ENCODE data around the gene BTAF1.
A peak's percentile ranks its signal among the peaks of the same experiment; 100 is the strongest.
"Not testable (repeated sequence)": the region's sequence is repeated elsewhere in the genome, so short reads cannot be mapped to it uniquely, and the experiment has no call there.

Gene BTAF1

DNA sequence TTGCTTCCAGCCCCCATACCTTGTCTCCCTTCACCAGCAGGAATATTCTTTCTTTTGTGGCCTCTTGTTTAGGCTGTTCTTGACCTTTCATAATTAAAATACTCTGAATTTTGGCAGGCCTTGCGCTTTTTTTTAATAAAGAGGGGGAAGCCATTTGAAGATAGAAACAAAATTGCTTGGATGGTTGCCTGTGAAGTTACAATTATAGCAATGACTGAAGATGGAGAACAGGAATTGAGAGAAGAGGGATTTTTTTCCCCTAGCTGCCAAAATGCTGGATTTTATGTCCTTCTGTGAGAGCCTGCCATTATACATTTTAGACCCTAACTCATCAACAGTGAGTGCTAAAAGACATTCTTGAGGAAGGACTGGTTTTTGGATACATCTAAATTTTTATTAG is 39.0 kb upstream of the BTAF1 start:
- no peak for DNase-seq (ENCODE audit: low read depth in 2 of 2)
- no peak overlapping the region for H3K4me3 ChIP-seq (replicated peaks in 1 of 2; ENCODE audit: low read depth in 2 of 2, low read length in 2 of 2)
- TF ChIP-seq, protein P1, sequence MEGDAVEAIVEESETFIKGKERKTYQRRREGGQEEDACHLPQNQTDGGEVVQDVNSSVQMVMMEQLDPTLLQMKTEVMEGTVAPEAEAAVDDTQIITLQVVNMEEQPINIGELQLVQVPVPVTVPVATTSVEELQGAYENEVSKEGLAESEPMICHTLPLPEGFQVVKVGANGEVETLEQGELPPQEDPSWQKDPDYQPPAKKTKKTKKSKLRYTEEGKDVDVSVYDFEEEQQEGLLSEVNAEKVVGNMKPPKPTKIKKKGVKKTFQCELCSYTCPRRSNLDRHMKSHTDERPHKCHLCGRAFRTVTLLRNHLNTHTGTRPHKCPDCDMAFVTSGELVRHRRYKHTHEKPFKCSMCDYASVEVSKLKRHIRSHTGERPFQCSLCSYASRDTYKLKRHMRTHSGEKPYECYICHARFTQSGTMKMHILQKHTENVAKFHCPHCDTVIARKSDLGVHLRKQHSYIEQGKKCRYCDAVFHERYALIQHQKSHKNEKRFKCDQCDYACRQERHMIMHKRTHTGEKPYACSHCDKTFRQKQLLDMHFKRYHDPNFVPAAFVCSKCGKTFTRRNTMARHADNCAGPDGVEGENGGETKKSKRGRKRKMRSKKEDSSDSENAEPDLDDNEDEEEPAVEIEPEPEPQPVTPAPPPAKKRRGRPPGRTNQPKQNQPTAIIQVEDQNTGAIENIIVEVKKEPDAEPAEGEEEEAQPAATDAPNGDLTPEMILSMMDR (IDR thresholded peaks at IDR 0.05; ENCODE audit: low read depth, low read length): no peak

DNA sequence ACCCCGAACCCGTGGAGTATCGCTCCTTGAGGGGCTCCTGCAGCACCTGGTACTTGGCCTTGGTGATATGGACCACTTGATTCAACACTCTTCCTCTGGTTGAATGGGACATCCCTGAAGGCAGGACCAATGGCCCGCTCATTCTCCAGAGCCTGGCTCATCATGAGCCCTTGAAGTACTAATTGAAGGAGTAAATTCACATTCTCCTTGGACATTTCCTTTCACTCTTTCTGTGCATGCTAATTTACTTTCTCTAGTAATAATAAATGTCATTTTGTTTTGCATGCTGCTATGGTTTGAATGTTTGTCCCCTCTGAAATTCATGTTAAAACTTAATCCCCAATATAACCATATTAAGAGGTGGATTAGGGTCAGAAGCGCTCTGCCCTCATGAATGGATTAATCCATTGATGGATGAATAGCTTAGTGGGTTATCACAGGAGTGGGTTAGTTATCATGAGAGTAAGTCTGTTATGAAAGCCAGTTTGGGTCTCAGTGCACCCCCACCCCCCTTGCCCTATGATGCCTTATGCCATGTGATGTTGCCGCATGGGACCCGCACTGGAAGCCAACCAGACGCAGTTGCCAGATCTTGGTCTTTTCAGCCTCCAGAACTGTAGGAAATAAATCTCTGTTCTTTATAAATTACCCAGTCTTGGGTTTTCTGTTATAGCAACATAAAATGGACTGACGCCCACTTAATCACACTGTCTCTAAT is 38.0 kb upstream of the BTAF1 start:
- TF ChIP-seq, protein P1 (IDR thresholded peaks at IDR 0.05; ENCODE audit: low read depth, low read length): no peak

DNA sequence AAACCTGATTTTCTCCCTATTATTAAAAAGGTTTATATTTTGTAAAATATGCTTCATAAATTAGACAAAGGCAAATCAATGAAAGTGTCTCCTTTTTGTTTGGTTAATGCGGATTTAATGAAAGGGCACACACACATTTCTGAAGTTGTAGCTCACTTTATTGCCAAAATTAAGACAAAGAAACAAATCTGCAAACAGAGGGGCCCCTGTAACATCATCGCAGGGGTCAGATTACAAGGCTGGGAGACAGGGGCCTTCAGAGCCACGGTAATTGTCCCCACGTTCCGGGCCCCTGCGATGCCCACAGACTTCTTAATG is 36.7 kb upstream of the BTAF1 start:
- DNase-seq (ENCODE audit: low read depth in 2 of 2): no peak
- TF ChIP-seq, protein P1 (IDR thresholded peaks at IDR 0.05; ENCODE audit: low read depth, low read length): no peak
- peak overlapping the region; percentile 45 to 56 for H3K4me3 ChIP-seq (replicated peaks in 1 of 2; ENCODE audit: low read depth in 2 of 2, low read length in 2 of 2)

More for the DNA sequence above, 38.0 kb upstream of the BTAF1 start:
- no peak overlapping the region for H3K4me3 ChIP-seq (replicated peaks in 1 of 2; ENCODE audit: low read depth in 2 of 2, low read length in 2 of 2)
- DNase-seq (ENCODE audit: low read depth in 2 of 2): no peak

DNA sequence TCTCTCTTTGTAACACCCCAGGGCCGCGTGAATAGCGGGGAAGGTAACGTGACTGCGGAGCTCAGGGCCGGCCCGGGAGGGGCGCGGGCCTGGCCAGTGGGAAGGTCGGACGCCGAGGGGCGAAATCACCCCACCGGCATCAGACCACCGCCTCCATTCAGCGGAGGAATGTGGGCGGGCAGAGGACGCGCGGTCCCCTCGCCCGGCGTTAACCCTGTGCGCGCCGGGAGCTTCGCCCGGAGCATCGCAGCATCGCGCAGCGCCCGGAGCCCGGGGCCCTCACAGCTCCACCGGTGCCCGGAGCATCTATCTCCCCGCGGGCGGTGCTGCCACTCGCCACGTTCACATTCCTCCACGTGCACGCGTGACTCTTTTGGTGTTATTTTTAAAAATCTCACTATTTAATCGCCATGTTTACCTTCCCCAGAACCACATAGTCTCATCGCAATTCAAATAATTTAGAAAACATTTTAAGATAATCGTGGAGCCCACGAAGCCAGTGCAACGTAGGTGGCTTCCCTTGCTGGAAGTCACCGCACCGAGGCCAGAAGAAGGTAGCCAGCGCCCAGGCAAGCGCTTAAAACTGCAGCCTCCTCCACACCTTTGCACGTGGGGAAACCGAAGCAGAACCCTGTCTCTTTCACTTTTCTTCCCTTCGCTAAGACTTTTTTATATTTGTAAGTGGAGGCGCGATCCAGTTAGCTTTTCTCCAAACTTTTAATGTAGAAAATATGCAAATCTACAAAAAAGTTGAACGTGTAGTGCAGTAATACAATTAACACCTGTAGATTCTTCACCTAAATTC is 36.1 kb upstream of the BTAF1 start:
- TF ChIP-seq, protein P1 (IDR thresholded peaks at IDR 0.05; ENCODE audit: low read depth, low read length): no peak
- peak; percentile 32 to 70 for DNase-seq (ENCODE audit: low read depth in 2 of 2)
- H3K4me3 ChIP-seq (replicated peaks in 1 of 2; ENCODE audit: low read depth in 2 of 2, low read length in 2 of 2): peak overlapping the region; percentile 45 to 56

DNA sequence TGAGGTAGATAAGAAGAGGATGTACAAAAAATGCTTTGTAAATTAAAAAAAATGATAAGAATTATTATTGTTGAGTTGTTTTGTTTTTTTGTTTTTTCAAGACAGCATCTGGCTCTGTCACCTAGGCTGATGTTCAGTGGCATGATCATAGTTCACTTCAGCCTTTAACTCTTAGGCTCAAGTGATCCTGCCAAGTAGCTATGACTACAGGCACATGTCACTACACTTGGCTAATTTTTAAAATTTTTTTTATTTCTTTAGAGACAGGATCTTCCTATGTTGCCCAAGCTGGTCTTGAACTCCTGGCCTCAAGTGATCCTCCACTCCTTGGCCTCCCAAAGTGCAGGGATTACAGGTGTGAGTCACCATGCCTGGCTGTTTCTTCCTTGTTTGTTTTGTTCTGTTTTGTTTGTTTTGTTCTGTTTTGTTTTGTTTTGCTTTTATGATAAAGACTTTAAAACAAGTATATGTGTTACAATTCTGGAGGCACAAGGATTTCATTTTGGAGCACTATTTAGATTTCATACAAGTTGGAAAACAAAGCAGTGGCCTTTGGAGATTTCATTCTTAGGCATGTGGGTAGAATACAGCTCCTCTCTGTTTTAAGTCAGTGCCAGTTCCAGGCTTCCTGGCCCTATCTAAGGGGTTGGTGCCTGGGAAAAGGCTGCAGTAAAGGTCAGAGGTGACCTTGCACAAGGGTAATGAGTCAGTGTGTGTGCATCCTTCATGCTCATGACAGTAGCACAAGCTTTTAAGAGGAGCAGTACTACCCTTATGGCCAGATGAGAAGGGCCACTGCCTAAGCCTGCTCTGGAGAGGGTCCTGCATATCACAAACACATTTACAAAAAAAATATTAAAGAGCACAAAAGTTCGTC is 32.2 kb upstream of the BTAF1 start:
- no peak overlapping the region for H3K4me3 ChIP-seq (replicated peaks in 1 of 2; ENCODE audit: low read depth in 2 of 2, low read length in 2 of 2)
- DNase-seq (ENCODE audit: low read depth in 2 of 2): peak; percentile 82 to 91
- TF ChIP-seq, protein P1 (IDR thresholded peaks at IDR 0.05; ENCODE audit: low read depth, low read length): no peak

DNA sequence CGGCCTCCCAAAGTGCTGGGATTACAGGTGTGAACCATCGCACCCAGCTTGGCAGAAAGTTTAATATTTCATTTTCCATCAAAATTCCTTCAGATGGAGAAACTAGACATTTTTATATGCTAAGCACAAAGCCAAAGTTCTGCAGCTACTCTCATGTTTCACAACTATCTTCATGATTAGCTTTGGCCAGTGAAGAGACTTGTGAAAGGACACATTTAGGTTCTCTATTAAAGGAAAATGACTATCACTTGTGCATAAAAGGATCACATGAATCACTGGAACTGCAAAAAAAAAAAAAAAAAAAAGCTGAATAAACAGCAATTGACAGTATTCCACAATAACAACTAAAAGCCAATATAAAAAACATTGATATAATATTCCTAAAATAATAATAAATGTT is 30.5 kb upstream of the BTAF1 start:
- no peak for DNase-seq (ENCODE audit: low read depth in 2 of 2)
- H3K4me3 ChIP-seq (replicated peaks in 1 of 2; ENCODE audit: low read depth in 2 of 2, low read length in 2 of 2): no peak overlapping the region
- TF ChIP-seq, protein P1 (IDR thresholded peaks at IDR 0.05; ENCODE audit: low read depth, low read length): no peak

DNA sequence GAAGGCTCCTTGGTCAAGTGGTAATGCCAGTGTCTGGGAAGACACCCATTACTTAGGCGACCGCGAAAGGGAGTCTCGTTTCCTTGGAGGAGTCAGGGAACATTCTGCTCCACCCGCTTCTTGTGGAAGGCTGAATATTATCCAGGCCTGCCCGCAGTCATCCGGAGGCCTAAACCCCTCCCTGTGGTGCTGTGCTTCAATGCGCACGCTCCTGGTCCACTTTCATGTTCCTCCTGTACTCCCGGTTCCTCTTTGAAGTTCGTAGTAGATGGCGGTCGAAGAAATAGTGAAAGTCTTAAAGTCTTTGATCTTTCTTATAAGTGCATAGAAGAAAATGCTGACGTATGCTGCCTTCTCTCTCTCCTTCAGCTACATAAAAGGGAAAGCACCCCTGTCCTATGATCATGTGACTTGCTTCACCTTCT is 29.3 kb upstream of the BTAF1 start:
- not testable (repeated sequence) for H3K4me3 ChIP-seq (replicated peaks in 1 of 2; ENCODE audit: low read depth in 2 of 2, low read length in 2 of 2); DNase-seq (ENCODE audit: low read depth in 2 of 2)
